Measurements from ENCODE around the gene RIT2.

- no peak for TF ChIP-seq CTCF (IDR thresholded peaks at IDR 0.05)
- TF ChIP-seq EZH2 (IDR thresholded peaks at IDR 0.05) = no peak
- TF ChIP-seq EZH2phosphoT487 (IDR thresholded peaks at IDR 0.05) = no peak
Observed at GRCh38 chr18:43160509-43160908, 45.0 kb upstream of the RIT2 start.
